Neural cell (in vitro differentiated cells): Measurements from ENCODE around the gene ADCY2.

Experiments used
- CTCF ChIP-seq: fragments of 450-650 bp; IDR thresholded peaks from 2 replicates; pipeline ENCODE4 v1.5.1; 2014; ENCODE audit warnings: antibody characterized with exemption, mild to moderate bottlenecking, moderate library complexity; ENCODE audit not compliant: poor library complexity, severe bottlenecking
- EP300 ChIP-seq: fragments of 450-650 bp; conservative IDR thresholded peaks from 2 replicates; pipeline ENCODE4 v1.6.1; 2014; ENCODE audit warnings: antibody characterized with exemption, mild to moderate bottlenecking, moderate library complexity; ENCODE audit not compliant: poor library complexity, severe bottlenecking
- EZH2 ChIP-seq: fragments of 200-600, 300-800 bp; shearing (Covaris generic), sonication (generic); IDR thresholded peaks from 2 replicates; pipeline ENCODE4 v1.6.1; 2014; ENCODE audit warnings: antibody characterized with exemption, low read length, borderline replicate concordance, mild to moderate bottlenecking; ENCODE audit not compliant: insufficient read depth, poor library complexity, severe bottlenecking
- MXI1 ChIP-seq: fragments of 450-650 bp; conservative IDR thresholded peaks from 2 replicates; pipeline ENCODE4 v1.6.1; 2014; ENCODE audit warnings: antibody characterized with exemption, mild to moderate bottlenecking; ENCODE audit not compliant: poor library complexity, severe bottlenecking
- POLR2AphosphoS5 ChIP-seq: IDR thresholded peaks from 2 replicates; pipeline ENCODE4 v1.6.1; 2012
- RAD21 ChIP-seq: fragments of 450-650 bp; conservative IDR thresholded peaks from 2 replicates; pipeline ENCODE4 v1.6.1; 2014; ENCODE audit warnings: antibody characterized with exemption, mild to moderate bottlenecking, moderate library complexity
- REST ChIP-seq: IDR thresholded peaks from 2 replicates; pipeline ENCODE4 v1.6.1; 2012; ENCODE audit warnings: borderline replicate concordance
- SMC3 ChIP-seq: fragments of 450-650 bp; conservative IDR thresholded peaks from 2 replicates; pipeline ENCODE4 v1.6.1; 2014; ENCODE audit warnings: antibody characterized with exemption, mild to moderate bottlenecking, moderate library complexity; ENCODE audit not compliant: poor library complexity
- TAF1 ChIP-seq: IDR thresholded peaks from 2 replicates; pipeline ENCODE4 v1.6.1; 2012; ENCODE audit warnings: low read depth

GRCh38 chr5:7659420-7659819, 263.5 kb downstream of the ADCY2 start:
- no peak for TF ChIP-seq POLR2AphosphoS5
- no peak for TF ChIP-seq EZH2
- no peak for TF ChIP-seq CTCF
- TF ChIP-seq MXI1 = no peak
- TF ChIP-seq TAF1 = no peak
- no peak for TF ChIP-seq SMC3
- no peak for TF ChIP-seq REST
- TF ChIP-seq RAD21 = no peak
- no peak for TF ChIP-seq EP300
